Measurements from ENCODE around the gene SMAD3. TPM values are rescaled to one million over a fixed set of nuclear protein-coding genes. Genes with fewer than 3 reads are reported as not detected.

SMAD3 gene
- total RNA-seq, 4 donors from 2014 or later, result 21.2 to 32.3 (median 24.2) TPM

DNA sequence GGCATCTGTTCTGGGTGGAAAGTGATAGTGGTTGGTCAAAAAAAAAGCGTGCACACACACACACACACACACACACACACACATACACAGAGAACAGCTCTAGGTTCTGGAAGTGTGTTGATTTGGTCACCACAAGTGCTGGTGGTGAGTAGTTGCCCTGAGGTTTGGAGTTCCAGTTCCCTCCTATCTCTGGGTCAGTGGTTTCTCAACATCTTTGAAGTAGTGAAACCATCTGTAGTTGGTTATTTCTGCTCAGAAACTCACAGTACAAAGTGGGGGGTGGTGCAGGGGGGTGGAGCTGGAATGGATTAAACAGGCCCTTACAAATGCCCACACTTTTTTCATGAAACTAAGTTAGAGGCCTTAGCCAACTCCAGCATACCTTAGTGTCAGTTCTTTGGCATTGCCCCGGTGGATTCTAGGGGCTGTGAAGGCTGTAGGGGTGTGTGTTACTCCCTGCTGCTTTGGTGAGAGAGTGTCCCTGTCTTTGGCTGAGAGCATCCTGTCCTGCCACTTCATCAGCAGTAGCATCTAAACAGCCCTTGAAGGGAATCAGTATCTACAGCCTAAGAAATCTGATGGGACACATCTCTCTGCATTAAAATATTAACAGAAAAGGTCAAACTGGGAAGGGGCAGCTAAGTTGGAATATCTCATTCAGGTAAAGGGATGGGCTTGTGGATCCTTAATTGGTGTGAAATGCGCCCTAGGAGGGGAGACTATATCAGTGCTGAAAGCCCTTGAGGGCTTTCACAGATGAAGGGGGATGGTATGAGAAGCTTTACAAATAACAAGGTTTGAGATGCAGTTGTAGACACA lies 20.6 kb downstream of the SMAD3 start:
- no peaks in the 10 kb centered on the region for H3K9me3 ChIP-seq
- H3K36me3 ChIP-seq, result no peaks in the 10 kb centered on the region
- TF ChIP-seq POLR2AphosphoS5 (IDR thresholded peaks at IDR 0.05), result no peak
- H3K4me3 ChIP-seq, result no peak overlapping the region
- intact Hi-C loops (cut with DNase I), result loop anchor here (10.0 kb wide), 1 partner anchor 219 kb away; no protein-coding TSS in a partner anchor
- 50% methylated on average over 3 of the region's 3 CpGs for WGBS
- H3K27me3 ChIP-seq, result no peaks in the 10 kb centered on the region
- peaks cover 81 to 99% (median 93%) of the 10 kb centered on the region in 4 donors for H3K4me1 ChIP-seq
- H3K27ac ChIP-seq (replicated peaks in 1 of 4), result peak overlapping the region in 3 of 4 donors; percentile 11 to 23 (median 15)
- DNase-seq (ENCODE audit: extremely low spot score), result no peak

DNA sequence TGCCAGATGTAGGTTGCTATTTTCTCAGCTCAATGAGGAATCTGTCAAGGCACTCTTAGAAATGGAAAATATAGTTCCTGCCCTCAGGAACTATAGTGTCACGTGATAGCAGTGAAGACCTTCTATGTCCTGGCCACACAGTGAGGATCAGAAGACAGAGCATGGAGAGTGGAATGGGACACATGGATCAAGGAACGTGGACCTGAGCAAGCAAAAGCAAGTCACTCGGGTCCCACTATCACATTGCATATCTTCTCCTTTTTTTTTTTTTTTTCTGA lies 21.2 kb downstream of the SMAD3 start:
- Histone ChIP-seq H3K9me3 (no peaks in the 10 kb centered on the region), H3K36me3 (no peaks in the 10 kb centered on the region), H3K27ac (replicated peaks in 1 of 4) (no peak overlapping the region), H3K4me3 (no peak overlapping the region), H3K4me1 (peaks cover 81 to 99% (median 93%) of the 10 kb centered on the region in 4 donors), H3K27me3 (no peaks in the 10 kb centered on the region)
- intact Hi-C loops (cut with DNase I), result loop anchor here (10.0 kb wide), 1 partner anchor 218 kb away; no protein-coding TSS in a partner anchor
- WGBS, result 74% methylated on average over 3 of the region's 3 CpGs
- no peak for DNase-seq (ENCODE audit: extremely low spot score)
- no peak for TF ChIP-seq POLR2A (IDR thresholded peaks at IDR 0.05; ENCODE audit: low read depth)
- TF ChIP-seq, protein P1, sequence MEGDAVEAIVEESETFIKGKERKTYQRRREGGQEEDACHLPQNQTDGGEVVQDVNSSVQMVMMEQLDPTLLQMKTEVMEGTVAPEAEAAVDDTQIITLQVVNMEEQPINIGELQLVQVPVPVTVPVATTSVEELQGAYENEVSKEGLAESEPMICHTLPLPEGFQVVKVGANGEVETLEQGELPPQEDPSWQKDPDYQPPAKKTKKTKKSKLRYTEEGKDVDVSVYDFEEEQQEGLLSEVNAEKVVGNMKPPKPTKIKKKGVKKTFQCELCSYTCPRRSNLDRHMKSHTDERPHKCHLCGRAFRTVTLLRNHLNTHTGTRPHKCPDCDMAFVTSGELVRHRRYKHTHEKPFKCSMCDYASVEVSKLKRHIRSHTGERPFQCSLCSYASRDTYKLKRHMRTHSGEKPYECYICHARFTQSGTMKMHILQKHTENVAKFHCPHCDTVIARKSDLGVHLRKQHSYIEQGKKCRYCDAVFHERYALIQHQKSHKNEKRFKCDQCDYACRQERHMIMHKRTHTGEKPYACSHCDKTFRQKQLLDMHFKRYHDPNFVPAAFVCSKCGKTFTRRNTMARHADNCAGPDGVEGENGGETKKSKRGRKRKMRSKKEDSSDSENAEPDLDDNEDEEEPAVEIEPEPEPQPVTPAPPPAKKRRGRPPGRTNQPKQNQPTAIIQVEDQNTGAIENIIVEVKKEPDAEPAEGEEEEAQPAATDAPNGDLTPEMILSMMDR (IDR thresholded peaks at IDR 0.05), result no peak
- no peak for TF ChIP-seq EP300 (IDR thresholded peaks at IDR 0.05)
- no peak for TF ChIP-seq POLR2AphosphoS5 (IDR thresholded peaks at IDR 0.05)

DNA sequence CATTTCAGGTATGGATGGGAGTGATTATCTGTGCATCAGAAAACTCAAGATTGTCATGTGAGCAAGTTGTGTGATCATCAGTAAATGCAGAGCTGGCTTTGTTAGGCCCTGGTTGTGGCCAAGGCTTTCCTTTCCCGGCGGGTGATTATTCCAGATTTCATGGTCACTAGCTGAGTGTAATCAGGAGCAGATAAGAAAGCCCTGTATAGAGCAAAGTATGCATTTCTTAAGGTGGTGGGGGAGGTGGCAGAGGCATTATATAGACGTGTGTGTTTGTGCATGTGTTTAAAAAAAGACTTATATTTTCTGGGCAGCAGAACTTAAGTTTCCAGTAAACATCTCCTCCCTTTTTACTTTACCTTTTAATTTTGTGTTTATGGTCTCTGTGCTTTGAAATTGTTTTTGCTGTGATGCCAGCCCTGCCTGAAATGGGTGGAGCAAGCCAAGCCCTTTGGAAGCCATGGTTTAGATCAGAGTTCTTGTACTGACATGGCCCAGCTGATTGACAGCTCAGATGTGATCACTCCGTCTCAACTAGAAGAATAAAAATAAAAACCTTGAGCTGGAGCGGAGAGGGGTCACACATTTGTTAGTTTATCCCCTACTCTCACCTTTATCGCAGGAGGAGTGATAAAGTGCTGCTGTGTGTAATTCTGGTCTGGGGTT lies 22.2 kb downstream of the SMAD3 start:
- no peaks in the 10 kb centered on the region for H3K9me3 ChIP-seq
- H3K27me3 ChIP-seq, result no peaks in the 10 kb centered on the region
- intact Hi-C loops (cut with DNase I), result loop anchor here (10.0 kb wide), 1 partner anchor 217 kb away; no protein-coding TSS in a partner anchor
- H3K4me3 ChIP-seq, result no peak overlapping the region
- no peak for DNase-seq (ENCODE audit: extremely low spot score)
- no peaks in the 10 kb centered on the region for H3K36me3 ChIP-seq
- H3K4me1 ChIP-seq, result peaks cover 81 to 99% (median 96%) of the 10 kb centered on the region in 4 donors
- TF ChIP-seq POLR2AphosphoS5 (IDR thresholded peaks at IDR 0.05), result no peak
- TF ChIP-seq, protein P1 (IDR thresholded peaks at IDR 0.05), result no peak
- no peak for TF ChIP-seq POLR2A (IDR thresholded peaks at IDR 0.05; ENCODE audit: low read depth)
- TF ChIP-seq EP300 (IDR thresholded peaks at IDR 0.05), result no peak
- WGBS, result 58% methylated on average over 6 of the region's 6 CpGs
- no peak overlapping the region for H3K27ac ChIP-seq (replicated peaks in 1 of 4)

DNA sequence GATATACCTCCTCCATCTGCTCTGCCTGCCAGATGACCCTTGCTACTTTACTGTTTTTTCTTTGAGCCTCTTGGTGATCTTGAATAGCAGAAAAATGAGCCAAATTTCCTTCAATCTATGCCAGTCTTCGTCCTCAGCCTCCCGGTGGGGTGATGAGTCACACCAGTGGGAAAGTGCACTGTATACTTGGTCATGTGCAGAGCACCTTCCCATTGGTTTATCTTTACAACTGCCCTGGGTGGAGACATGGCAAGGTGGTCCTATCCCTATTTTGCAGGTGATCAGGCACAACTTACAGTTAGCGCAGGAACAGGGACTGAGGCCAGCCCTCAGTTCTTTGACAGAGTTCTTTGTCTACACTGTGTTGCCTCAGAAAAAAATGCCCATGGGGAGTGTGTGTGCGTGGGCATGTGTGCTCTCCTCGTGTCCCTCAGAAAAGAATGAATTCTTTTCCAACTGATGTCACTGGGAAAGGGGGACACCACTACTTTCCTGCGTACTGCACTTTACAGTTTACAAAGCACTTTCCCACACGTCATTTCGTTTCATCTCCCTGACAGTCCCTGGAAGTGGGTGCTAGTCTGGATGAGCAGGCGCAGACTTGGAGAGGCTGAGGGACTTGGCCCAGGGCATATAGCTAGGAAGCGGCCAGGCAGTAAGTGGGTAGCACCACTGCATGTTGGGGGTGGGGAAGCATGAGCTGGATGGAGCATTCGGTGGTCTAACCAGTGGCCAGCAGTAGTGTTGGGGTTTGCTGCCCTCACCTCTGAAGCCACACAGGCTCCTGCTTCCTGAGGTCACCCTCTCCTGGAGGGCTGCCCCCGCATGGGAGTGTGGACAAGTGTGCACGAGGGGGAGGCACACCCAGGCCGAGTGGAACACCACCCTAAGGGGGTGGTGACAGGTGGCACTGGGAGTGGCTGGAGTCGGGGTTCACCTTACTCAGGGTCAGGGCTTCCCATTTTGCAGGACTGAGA lies 24.1 kb downstream of the SMAD3 start:
- 54% methylated on average over 12 of the region's 15 CpGs for WGBS
- TF ChIP-seq POLR2A (IDR thresholded peaks at IDR 0.05; ENCODE audit: low read depth) (no peak), EP300 (IDR thresholded peaks at IDR 0.05) (no peak), POLR2AphosphoS5 (IDR thresholded peaks at IDR 0.05) (no peak)
- TF ChIP-seq, protein P1 (IDR thresholded peaks at IDR 0.05), result no peak
- no peak for DNase-seq (ENCODE audit: extremely low spot score)
- peaks cover 85 to 99% (median 97%) of the 10 kb centered on the region in 4 donors for H3K4me1 ChIP-seq
- peaks cover 0 to 15% (median 10%) of the 10 kb centered on the region in 4 donors for H3K36me3 ChIP-seq
- H3K27ac ChIP-seq (replicated peaks in 1 of 4), result peak overlapping the region in 1 of 4 donors; percentile 24
- H3K9me3 ChIP-seq, result no peaks in the 10 kb centered on the region
- H3K4me3 ChIP-seq, result no peak overlapping the region
- no peaks in the 10 kb centered on the region for H3K27me3 ChIP-seq
- intact Hi-C loops (cut with DNase I), result loop anchor here (10.0 kb wide), 1 partner anchor 215 kb away; no protein-coding TSS in a partner anchor

Measured in esophagus muscularis mucosa (tissue), 4 donors.